Activated CD8-positive, alpha-beta memory T cell treated with anti-CD3 and anti-CD28 coated beads for 36 hours (primary cell): ENCODE measurements around the gene FSTL4. TPM values are rescaled to one million over a fixed set of nuclear protein-coding genes. Genes with fewer than 3 reads are reported as not detected.

ENCODE experiments used
- CTCF ChIA-PET: fragments of 350-600 bp; sonication (Branson Sonifier 250); formaldehyde crosslinking; loops from one replicate; lab custom pipeline; 2021; ENCODE audit warnings: antibody characterized with exemption; lab: Charles Lee
- POLR2A ChIA-PET: fragments of 350-600 bp; sonication (Branson Sonifier 250); formaldehyde crosslinking; loops from one replicate; lab custom pipeline; 2021; ENCODE audit warnings: antibody characterized with exemption; lab: Charles Lee
- total RNA-seq, 2 experiments: library from RNA; stranded (reverse); gene quantifications; one replicate each; pipeline ENCODE4 v1.2.3, GENCODE V29; 2021

FSTL4 gene
- total RNA-seq, 2 experiments from 2014 or later: 0.30 TPM; not detected in 1

DNA sequence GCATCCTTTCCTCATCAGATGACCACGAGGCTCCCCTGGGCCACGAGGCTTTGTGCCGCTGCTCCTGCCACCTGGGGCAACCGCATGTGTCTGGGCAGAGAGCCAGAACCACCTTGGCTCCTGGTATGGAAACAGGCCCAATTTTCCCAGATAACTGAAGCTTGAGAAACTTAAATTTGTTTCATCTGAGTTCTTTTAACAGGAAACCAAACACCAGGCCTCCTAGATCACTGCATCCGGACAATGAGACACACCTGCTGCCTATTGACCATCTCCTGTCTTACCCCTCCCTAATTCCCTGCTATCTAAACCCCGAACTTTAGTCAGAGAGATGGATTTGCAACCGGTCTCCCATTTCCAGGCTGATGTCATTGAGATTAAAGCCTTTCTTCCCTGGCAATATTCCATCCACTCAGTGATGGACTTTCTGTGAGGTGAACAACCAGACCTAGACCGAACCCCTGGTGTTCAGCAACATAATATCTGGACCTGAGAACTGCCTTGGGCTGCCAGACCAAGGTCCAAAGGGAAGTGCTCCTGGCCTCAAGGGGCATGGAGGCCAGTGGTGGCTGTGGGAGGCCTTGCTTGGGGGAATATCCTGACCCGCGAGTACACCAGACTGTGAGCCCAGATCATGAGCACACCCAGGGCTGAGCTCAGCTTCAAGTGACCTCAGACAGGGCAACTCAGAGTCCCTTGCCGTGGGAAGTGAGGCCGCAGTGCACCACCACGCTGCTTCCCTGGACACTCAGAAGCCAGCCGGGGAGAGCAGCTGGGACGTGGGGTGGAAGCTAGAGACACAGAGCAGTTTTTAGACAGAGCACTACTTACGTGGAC lies 360.8 kb downstream of the FSTL4 start:
- POLR2A ChIA-PET: no interaction called here
- CTCF ChIA-PET: no interaction called here

DNA sequence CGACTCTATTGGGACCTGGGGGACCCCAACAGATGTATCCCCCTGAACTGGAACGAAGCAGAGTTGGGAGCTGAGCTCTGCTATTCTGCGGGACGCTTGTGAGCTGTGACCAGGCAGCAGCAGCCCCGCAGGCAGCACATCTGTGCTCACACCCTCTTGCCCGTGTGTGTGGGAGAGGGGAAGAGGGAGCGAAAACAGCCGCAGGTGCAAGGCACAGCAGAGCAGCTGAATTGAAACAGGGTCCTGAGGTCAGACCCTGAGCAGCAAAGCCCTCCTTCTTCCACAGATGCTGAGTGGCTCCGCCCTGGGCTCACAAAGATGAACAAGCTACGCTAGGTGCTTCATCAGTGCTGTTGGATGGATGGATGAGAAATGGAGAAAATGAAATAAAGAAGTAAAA lies 361.8 kb downstream of the FSTL4 start:
- POLR2A ChIA-PET: no interaction called here

DNA sequence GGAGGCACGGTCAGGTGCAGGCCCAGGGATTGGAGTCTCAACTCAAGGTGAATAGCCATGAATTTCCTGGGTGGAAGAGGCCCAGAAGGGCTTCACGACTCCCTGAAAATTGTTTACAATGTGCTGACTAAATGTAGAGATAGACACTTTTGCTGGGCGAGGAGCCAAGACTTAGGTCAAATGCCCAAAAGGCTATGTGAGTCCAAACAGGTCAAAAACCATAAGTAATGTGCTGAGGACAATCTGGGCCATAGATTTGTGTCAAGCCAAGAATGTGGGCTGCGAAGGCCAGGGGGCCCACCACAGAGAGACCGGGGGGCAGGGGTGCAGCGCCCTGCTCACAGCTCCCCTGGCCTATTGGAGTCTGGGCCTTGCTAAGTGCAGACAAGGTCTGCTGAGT lies 362.7 kb downstream of the FSTL4 start:
- ChIA-PET CTCF (no interaction called here), POLR2A (no interaction called here)

More for the DNA sequence above, 361.8 kb downstream of the FSTL4 start:
- CTCF ChIA-PET: no interaction called here

DNA sequence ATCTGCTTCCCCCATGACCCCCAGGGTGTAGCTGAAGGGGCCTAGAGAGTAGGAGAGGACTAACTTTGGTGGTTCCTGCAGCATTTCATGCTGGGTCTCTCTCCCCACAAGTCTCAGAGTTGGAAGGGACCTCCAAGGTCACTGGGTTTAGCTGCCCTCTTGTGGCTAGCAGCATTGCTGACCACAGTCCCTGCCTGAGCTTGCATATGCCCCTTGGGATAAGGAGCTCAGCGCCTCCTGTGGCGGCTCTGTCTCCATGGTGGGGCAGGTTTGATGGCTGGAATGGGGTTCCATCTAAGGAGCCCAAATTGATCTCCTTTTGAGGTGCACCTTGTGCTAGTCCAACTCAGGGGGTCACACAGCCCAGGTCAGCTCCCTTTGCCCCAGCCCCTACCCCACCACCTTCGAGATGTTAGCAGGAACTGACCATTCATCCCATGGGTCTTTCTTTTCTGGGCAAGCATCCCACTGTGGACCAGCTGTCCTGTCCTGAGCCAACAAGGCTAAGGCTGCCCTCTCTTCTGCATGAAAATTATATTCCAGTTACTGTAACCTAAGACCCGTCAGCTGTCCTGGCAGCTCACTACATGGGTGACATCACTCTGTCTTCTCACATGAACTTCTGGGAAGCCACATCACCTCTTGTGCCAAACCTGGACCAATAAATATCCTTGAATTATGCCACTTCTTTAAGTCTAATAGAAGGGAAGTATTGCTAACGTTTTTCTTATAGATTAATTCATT lies 364.3 kb downstream of the FSTL4 start:
- POLR2A ChIA-PET: interaction anchor here (0.5 kb wide), 1 partner anchor 8 kb away, joined by 3 read pairs; no protein-coding TSS in a partner anchor
- CTCF ChIA-PET: no interaction called here

DNA sequence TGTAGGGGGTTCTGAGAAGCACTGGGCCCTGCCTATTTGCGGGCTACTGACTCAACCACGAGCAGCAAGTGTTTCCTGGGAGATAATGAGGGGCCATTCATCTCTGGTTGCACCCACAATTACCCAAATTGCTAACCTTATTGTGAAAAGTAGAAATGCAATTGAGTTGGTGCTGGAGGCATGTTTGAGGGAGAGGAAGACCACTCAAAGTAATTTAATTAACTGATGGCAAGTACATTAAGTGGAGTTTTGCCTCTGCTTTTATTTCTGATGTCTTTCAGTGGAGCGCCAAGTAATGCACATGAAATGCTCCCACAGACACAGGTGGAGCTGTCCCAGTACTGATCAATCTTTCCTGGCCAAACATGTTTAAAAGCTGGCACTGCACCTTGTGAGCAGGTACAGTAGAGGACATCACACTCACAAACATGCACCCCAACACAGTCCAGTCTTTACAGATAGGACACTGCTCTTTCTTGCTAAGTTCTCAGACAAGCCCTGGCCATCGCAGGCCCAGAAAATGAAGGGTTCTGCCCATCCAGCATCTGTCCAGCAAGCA lies 365.1 kb downstream of the FSTL4 start:
- CTCF ChIA-PET: interaction anchor here (0.6 to 1.0 kb wide), 2 partner anchors 22 to 40 kb away, joined by 3 to 5 read pairs; no protein-coding TSS in a partner anchor
- POLR2A ChIA-PET: interaction anchor here (0.5 kb wide), 1 partner anchor 8 kb away, joined by 3 read pairs; no protein-coding TSS in a partner anchor

DNA sequence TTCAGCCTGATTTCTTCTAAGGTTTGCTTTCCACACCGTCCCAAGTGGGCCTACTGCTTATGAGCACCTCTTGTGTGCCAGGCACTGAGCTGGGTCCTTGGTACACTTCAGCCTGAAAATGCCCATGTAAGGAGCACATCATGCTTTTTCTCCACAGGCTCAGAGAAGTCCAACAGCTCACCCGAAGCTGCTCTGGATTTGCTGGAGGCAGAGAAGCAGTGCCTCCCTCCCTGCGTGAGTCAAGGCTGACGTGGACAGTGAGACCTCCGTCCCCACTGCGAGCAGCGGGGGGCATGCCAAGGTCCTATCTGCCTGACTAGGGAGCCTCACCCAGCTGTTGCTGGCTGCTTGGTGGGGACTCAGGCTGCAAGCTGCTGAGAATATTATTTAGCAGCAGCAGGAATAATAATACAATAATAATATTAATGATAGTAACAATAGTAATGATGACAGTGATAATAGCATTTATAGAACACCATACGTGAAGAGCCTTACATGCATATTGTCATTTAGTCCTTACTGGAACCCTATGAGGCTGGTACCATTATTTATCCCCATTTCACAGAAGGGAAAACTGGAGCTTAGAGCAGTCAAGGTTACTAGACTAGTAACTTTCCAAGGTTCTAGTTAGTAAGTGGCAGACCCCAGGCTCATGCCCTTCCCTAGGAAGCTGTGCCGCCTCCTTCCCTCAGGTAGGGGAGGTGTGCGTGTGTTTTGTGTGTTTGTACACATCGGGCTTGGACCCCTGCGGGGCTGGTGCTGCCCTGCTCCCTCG lies 365.8 kb downstream of the FSTL4 start:
- ChIA-PET CTCF (interaction anchor here (0.6 to 1.0 kb wide), 2 partner anchors 22 to 41 kb away, joined by 3 to 5 read pairs; no protein-coding TSS in a partner anchor), POLR2A (no interaction called here)

DNA sequence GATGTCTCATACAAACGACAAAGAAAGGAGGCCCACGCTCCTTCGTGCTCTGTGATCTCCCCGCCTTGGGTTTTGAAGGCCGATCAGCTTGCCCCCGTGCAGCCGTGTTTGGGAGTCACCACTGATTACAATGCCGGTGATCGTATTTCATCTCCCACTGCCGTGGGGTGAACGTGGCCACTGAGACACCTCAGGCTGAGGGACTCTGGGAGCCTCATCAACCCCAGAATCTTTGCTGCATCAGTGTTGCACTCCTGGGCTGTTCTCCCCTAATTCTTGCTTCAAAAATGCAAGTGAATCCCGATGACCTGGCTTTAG lies 366.3 kb downstream of the FSTL4 start:
- ChIA-PET CTCF (interaction anchor here (0.9 kb wide), 1 partner anchor 174 kb away, joined by 3 read pairs; no protein-coding TSS in a partner anchor), POLR2A (no interaction called here)

DNA sequence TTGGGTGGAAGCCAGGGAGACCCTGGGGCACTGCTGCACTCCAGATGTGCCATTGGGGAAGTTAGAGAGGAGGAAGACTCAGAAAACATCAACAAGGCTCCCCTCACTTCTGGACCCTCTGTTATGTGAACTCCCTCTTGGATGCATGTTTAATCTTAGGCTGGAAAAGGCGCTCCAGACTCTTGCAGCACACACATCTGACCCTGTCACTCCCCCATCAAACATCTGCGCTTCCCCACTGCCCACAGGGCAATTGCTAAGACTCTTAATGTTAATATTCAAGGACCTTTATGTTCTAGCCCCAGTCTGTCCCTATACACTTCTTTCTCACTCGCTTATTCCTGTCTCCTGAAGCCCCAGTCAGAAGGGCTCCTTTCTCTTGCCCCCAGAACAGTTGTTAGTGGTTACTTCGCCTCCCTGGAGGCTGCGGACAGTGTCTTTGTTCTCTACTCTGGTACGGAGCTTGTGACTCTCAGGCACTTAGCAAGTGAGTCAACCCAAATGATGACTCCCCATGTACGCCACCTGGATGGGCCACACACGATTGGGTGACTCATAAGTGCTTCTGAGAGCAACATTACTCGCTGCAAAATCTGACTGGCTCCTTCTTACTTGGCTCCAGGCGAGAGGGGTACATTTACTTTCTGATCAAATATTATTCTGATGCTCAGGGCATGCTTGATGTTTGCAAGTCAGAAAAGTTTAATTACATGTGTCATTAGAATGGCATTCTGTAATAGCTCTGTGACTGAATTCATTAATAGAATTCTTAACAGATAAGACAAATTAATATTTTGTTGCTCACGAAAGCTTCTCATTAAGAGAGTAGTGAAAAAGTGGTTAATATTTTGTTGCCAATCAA lies 366.9 kb downstream of the FSTL4 start:
- ChIA-PET POLR2A (no interaction called here), CTCF (interaction anchor here (0.9 kb wide), 1 partner anchor 173 kb away, joined by 3 read pairs; no protein-coding TSS in a partner anchor)

DNA sequence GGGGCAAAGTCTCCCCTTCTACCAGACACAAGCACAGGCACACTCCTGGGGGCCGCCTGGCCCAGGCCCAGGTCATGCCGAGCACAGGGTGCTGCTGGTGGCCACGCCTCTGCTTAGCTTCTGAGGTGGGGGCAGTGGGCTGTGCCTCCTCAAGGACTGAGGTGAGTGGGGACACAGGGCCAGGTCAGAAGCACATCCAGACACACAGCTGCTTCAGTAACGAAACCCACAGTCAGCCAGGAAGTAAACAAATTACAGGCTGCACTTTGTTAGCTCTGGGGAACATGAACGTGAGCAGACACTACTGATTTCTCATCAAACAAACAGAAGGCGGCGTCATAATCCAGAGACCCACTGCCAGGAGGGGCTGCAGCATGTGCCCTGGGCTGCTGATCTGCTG lies 368.1 kb downstream of the FSTL4 start:
- POLR2A ChIA-PET: no interaction called here

DNA sequence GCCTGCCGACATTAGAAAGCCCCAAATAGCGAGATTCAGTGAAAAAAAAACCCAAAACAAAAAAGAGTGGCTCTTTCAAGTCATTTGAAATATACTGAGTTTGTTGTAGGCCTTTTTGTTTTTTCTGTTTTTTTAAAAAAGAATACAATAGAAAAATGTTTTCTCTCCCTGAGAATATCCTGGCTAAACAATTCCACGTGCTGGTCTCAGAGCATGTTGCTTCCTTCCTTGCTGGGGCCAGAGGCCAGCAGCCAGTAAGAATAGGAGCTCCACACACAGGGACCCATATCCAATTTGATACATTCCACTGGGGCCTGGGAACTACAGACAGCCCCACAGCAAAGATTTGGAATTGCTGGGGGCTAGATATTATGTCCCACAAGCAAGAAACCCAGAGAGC lies 369.1 kb downstream of the FSTL4 start:
- CTCF ChIA-PET: interaction anchor here (0.5 kb wide), 1 partner anchor 44 kb away, joined by 3 read pairs; no protein-coding TSS in a partner anchor
- POLR2A ChIA-PET: no interaction called here

More for the DNA sequence above, 368.1 kb downstream of the FSTL4 start:
- CTCF ChIA-PET: no interaction called here

DNA sequence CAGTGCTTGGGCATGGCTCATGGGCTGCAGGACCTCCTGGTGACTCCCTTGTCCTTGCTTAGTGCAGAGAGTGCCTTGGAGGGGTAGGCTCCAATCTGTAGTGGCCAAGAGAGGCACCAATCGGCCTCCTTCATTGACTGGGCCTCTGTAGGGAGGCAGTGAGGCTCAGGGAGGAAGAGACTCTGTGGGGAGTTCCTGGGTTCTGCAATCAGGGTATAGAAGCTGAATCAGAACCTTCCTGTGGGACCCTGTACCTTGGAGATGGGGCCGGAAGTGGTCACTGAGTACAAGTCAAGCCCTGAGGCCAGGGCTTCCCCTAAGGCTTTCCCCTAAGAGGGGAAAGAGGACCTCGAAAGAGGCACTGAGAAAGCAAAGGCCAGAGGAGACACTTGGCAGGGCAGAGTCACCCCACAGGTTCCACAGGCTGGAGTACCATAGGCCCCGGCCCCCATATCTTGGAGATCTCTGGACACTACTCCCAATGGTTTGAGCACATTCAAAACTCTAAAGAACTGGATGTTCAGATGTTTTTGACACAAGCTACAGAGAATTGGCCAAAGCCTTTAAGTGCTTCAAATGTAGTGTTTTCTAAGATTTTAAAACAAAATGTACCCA lies 370.0 kb downstream of the FSTL4 start:
- ChIA-PET CTCF (no interaction called here), POLR2A (no interaction called here)

DNA sequence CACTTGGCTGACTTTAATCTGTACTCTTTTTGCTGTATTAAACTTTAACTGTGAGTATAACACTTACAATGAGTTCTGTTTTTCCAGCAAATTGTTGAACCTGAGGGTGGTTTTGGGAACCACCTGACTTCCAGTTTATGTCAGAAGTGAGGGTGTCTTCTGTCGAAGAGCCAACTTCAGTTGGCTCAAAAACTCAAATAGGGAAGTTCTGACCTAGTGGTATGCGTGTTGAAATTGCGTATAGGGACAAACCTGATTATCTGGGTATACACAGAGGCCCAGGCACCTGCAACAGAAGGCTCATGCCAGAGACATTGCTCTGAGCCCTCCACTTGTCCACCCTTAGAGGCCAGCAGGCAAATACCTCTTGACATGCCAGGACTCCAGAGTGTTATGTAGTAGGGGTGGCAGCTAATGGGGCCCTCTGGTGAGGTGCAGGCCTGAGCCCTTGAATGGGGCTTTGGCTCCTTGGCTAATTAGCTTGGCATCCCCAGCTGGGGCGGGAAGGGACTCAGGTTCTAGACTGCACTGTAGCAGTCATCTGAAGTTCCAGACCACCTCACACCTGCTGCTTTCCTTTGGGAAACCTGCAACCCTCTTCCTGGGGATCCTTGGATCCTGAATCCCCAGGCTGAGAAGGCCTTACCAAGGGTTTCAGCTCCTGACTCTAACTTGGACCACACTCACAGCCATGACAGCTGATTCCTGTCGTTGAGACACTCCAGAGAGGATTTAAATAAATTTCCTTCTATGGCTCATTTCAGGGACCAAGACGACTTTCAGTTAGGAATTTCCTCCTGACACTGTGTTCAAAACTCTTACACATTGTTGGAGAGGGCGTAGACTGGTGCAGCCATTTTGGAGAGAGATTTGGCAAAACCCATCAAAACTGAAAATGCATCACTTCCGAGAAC lies 370.9 kb downstream of the FSTL4 start:
- ChIA-PET POLR2A (no interaction called here), CTCF (no interaction called here)

DNA sequence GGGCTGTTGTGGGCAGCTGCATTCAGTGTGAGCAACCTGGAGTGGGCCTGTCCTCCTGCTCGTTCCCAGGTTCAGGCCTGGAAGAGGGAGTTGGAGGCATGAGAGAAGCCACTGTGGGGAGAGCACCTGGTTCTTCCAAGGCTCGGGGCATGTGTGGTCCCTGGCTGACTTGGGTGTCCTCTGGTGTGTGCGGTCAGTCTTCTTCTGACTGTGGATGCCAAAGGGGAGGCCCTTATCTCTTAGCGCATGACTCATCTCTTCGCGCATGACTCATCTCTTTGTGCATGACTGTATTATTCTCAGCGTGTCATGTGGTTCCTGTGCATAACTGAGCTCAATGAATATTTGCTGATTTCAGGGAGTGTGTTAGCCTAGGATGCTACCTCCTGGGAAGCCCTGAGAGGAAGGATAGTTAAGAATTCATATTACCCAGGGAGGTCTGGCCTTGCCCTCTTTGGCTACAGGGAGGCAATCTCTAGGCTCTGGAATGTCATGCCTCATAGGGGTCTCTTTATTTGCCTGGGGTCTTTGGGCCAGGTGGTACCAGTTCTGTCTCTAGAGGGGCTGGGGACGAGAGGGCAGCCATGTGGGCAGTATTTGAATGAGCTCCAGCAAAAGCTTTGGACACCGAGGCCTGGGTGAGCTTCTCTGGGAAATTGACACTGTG lies 371.8 kb downstream of the FSTL4 start:
- CTCF ChIA-PET: no interaction called here
- POLR2A ChIA-PET: no interaction called here

DNA sequence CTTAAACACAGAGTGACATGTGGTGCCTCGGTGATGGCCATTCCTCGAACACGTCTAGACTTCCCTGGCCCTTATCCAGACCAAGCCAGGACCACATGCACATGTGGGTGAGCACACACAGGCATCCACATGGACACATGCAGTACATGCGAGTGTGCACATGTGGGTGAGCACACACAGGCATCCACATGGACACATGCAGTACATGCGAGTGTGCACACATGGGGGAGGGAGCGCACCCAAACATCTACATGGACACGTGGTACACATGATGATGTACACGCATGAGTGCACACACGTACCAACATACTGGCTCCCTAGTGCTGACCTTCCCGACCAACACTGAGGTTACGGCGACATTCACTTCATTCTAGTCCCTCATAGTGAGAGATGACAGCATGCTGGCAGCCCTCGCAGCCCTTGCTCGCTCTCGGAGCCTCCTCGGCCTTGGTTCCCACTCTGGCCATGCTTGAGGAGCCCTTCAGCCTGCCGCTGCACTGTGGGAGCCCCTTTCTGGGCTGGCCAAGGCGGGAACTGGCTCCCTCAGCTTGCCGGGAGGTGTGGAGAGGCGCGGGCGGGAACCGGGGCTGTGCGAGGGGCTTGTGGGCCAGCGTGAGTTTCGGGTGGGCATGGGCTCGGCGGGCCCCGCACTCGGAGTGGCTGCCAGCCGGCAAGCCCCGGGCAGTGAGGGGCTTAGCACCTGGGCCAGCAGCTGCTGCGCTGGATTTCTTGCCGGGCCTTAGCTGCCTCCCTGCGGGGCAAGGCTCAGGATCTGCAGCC lies 373.7 kb downstream of the FSTL4 start:
- POLR2A ChIA-PET: no interaction called here
- CTCF ChIA-PET: no interaction called here

DNA sequence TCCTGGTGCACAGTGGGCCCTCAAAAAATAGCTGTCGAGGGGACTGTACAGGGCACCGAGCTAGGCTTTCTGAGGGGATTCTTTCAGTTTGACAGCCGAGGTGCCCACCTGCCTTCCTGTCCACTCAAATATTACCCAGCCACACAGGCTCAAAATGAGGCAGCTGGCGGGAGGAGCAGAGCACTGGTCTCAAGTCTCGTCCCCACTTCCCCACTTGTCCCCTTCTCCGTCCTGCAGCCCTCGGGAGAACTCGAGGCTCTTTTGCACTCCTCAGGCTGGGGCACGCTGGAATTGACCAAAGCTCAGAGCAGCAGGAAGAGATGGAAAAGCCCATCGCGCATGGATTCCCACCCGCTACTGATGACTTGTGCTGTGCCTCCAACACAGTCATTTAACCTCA lies 375.4 kb downstream of the FSTL4 start:
- POLR2A ChIA-PET: no interaction called here
- CTCF ChIA-PET: no interaction called here

DNA sequence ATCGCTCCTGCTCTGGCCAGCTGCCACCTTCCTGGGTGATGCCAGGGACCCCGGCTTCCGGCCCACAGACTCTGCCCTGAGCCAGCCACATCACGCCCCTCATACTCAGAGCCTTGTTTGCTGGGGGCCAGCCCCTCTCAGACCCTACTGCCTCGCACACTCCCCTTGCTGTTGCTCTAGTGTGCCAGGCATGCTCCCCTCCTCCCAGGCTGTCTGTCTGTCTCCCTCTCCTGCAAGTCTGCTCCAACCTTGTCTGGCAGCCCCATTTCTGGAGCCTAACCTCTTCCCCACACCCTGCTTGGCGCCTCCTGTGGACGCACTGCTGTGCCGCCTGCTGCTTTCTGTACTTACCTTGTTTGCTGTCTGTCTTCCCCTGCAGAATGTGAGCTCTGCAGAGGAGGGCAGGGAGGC lies 375.8 kb downstream of the FSTL4 start:
- POLR2A ChIA-PET: no interaction called here
- CTCF ChIA-PET: no interaction called here
